Limb (tissue), 2 donors: ENCODE results near the gene CFAP65.

Experiments used
- DNase-seq, 2 donors: peaks; one replicate each; pipeline ENCODE4 v3.0.0-alpha.2; 2016; ENCODE audit errors: extremely low spot score in 2 of 2

The CFAP65 gene

GRCh38 chr2:219062081-219062480 is 20.8 kb upstream of the CFAP65 start:
- DNase-seq, result no peak

GRCh38 chr2:219060821-219061791 is 19.8 kb upstream of the CFAP65 start, which contains the start of gene IHH:
TSS of gene IHH (minus strand) at chr2:219060921. CDS start at chr2:219060467, 454 bp downstream.
- peak in 1 of 2 donors; percentile 35 for DNase-seq

- DNase-seq, result peak in 1 of 2 donors; percentile 34
These were observed 18.7 kb upstream of the CFAP65 start for GRCh38 chr2:219059725-219060682.

GRCh38 chr2:219059375-219059724 is 18.0 kb upstream of the CFAP65 start:
- no peak for DNase-seq

GRCh38 chr2:219058541-219059374 is 17.4 kb upstream of the CFAP65 start:
- DNase-seq, result no peak

GRCh38 chr2:219057709-219058540 is 16.6 kb upstream of the CFAP65 start:
- DNase-seq, result peak; percentile 45 to 84

GRCh38 chr2:219056896-219057708 is 15.8 kb upstream of the CFAP65 start:
- no peak for DNase-seq

GRCh38 chr2:219056176-219056895 is 15.0 kb upstream of the CFAP65 start:
- no peak for DNase-seq

- no peak for DNase-seq
These were observed 13.9 kb upstream of the CFAP65 start for GRCh38 chr2:219054956-219055903.

- DNase-seq, result no peak
These were observed 8.0 kb upstream of the CFAP65 start for GRCh38 chr2:219049282-219049681.

- DNase-seq, result peak; percentile 14 to 77
These were observed 4.7 kb upstream of the CFAP65 start for GRCh38 chr2:219045937-219046550.

- DNase-seq, result no peak
These were observed 1.4 kb upstream of the CFAP65 start for GRCh38 chr2:219042750-219043149.

GRCh38 chr2:219042157-219042556 is 841 bp upstream of the CFAP65 start:
- DNase-seq, result no peak

- DNase-seq, result no peak
These were observed 2.7 kb downstream of the CFAP65 start for GRCh38 chr2:219038600-219038999.

GRCh38 chr2:219037783-219038499 is 3.4 kb downstream of the CFAP65 start:
- DNase-seq, result no peak

GRCh38 chr2:219035942-219036341 is 5.4 kb downstream of the CFAP65 start:
- DNase-seq, result no peak
